ENCODE results near the gene PRAME. TPM values are rescaled to one million over a fixed set of nuclear protein-coding genes. Genes with fewer than 3 reads are reported as not detected.

PRAME gene
- total RNA-seq, 1 donor from 2014 or later, result not detected

- Mint-ChIP-seq H3K27me3 (peaks cover 70% of the 10 kb centered on the region), H3K36me3 (ENCODE audit: insufficient read depth) (no peaks in the 10 kb centered on the region), H3K9me3 (ENCODE audit: low read depth) (no peaks in the 10 kb centered on the region), H3K27ac (no peak overlapping the region), H3K4me1 (ENCODE audit: low read depth) (no peaks in the 10 kb centered on the region), H3K4me3 (ENCODE audit: low read depth) (no peak overlapping the region)
- no peak for DNase-seq (ENCODE audit: low spot score, unreplicated experiment)
- no peak for TF ChIP-seq CTCF (IDR thresholded peaks at IDR 0.05; ENCODE audit: unreplicated experiment)
These were observed 41.6 kb upstream of the PRAME start for GRCh38 chr22:22600531-22601261.

GRCh38 chr22:22599248-22599647, 40.2 kb upstream of the PRAME start:
- Mint-ChIP-seq H3K27ac (no peak overlapping the region), H3K27me3 (peaks cover 63% of the 10 kb centered on the region), H3K9me3 (ENCODE audit: low read depth) (no peaks in the 10 kb centered on the region), H3K36me3 (ENCODE audit: insufficient read depth) (no peaks in the 10 kb centered on the region), H3K4me3 (ENCODE audit: low read depth) (no peak overlapping the region), H3K4me1 (ENCODE audit: low read depth) (no peaks in the 10 kb centered on the region)
- TF ChIP-seq CTCF (IDR thresholded peaks at IDR 0.05; ENCODE audit: unreplicated experiment), result no peak
- DNase-seq (ENCODE audit: low spot score, unreplicated experiment), result no peak

- Mint-ChIP-seq H3K4me1 (ENCODE audit: low read depth) (no peaks in the 10 kb centered on the region), H3K27me3 (peaks cover 58% of the 10 kb centered on the region), H3K4me3 (ENCODE audit: low read depth) (no peak overlapping the region), H3K27ac (no peak overlapping the region), H3K36me3 (ENCODE audit: insufficient read depth) (no peaks in the 10 kb centered on the region), H3K9me3 (ENCODE audit: low read depth) (no peaks in the 10 kb centered on the region)
- no peak for DNase-seq (ENCODE audit: low spot score, unreplicated experiment)
- TF ChIP-seq CTCF (IDR thresholded peaks at IDR 0.05; ENCODE audit: unreplicated experiment), result no peak
These were observed 39.1 kb upstream of the PRAME start for GRCh38 chr22:22598144-22598543.

- Mint-ChIP-seq H3K27me3 (peaks cover 65% of the 10 kb centered on the region), H3K36me3 (ENCODE audit: insufficient read depth) (no peaks in the 10 kb centered on the region), H3K4me3 (ENCODE audit: low read depth) (no peak overlapping the region), H3K4me1 (ENCODE audit: low read depth) (no peaks in the 10 kb centered on the region), H3K9me3 (ENCODE audit: low read depth) (no peaks in the 10 kb centered on the region), H3K27ac (no peak overlapping the region)
- DNase-seq (ENCODE audit: low spot score, unreplicated experiment), result no peak
- no peak for TF ChIP-seq CTCF (IDR thresholded peaks at IDR 0.05; ENCODE audit: unreplicated experiment)
These were observed 36.2 kb upstream of the PRAME start for GRCh38 chr22:22595001-22595835.

- Mint-ChIP-seq H3K36me3 (ENCODE audit: insufficient read depth) (no peaks in the 10 kb centered on the region), H3K9me3 (ENCODE audit: low read depth) (no peaks in the 10 kb centered on the region), H3K27ac (no peak overlapping the region), H3K4me1 (ENCODE audit: low read depth) (no peaks in the 10 kb centered on the region), H3K27me3 (peaks cover 65% of the 10 kb centered on the region), H3K4me3 (ENCODE audit: low read depth) (no peak overlapping the region)
- DNase-seq (ENCODE audit: low spot score, unreplicated experiment), result no peak
- TF ChIP-seq CTCF (IDR thresholded peaks at IDR 0.05; ENCODE audit: unreplicated experiment), result peak; percentile 71
These were observed 35.0 kb upstream of the PRAME start for GRCh38 chr22:22593964-22594656.

All from progenitor cell of endocrine pancreas (in vitro differentiated cells).